Stimulated activated CD4-positive, alpha-beta T cell treated with anti-CD3 and anti-CD28 coated beads, Interleukin-1b, Interleukin-23, amount 100 ng/mL, for 48 hours (primary cell): ENCODE results near the gene TOPORS.

Experiments used
- DNase-seq: peaks from one replicate; pipeline ENCODE4 v3.0.0-alpha.2; 2020

TOPORS gene

DNA sequence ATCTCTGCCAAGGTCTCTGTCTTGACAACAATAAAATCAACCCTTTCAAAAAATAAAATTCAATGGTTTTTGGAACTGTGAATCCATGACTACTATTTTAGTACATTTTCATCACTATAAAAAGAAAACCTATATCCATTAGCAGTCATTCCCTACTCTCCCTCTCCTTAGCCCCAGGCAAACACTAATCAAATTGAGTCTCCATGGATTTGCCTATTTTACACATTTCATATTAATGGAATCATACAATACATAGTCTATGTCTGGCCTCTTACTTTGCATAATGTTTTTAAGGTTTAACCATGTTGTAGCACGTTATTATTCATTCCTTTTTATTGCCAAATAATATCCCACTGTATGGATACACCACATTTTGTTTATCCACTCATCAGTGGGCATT is 50.5 kb downstream of the TOPORS start:
- no peak for DNase-seq

DNA sequence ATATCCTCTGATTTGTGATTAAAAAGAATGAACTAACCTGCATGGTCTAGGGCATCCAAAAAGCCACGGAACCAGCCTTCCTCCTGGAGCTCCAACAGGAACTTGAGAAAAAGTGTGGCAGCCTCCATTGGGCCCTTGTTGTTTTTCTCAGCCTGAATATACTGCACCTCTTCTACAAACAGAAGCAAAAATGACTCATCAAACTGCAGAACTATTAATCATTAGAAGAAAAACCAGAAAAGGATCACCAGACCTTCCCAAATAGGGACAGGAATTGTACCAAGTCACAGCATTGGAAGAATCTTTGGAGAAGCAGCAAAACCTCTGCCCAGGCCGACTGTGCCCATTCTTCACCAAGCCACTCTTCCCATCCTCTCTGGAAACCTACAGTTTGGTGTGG is 51.6 kb downstream of the TOPORS start:
- no peak for DNase-seq

DNA sequence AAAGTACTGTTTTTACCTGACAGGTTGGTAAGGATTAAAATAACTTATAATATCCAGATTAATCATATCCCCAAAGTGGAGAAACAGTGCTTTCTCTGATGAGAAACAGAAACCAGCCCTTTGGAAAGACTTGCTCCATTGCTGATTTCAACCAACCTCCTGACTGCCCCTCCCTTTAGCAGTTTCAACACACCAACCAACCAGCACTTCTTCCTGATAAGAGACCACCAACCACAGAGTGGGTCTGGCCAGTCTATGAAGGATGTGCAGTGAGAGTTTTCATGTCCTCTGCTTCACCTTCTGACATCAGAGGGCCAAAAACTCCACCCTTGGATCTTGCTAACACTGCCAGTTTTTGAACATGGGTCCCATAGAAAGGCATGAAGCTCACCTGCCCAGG is 54.5 kb downstream of the TOPORS start:
- DNase-seq: no peak

DNA sequence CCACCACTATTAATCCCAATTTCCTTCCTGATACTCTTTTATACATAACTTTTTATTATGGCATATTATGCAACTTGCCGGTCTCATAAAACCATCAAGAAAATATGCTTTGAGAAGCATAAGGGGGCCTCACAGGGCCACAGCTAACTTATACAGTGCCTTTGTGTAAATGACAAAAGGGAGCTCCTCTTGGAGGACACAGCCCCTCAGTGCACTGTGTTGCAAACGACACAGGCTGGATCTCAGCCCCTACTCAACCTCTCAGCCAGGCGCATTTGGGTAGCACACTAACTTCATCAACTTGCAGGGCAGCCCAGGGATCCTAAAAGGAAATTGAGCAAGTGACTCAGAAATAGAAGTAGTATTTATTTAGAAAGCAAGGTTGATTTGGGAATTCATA is 61.8 kb downstream of the TOPORS start:
- DNase-seq: no peak
